CD4-positive, alpha-beta T cell treated with Interleukin-21 for 1 hour (primary cell): ENCODE results near the gene MEDAG.
A peak's percentile ranks its signal among the peaks of the same experiment; 100 is the strongest.

Experiments
- DNase-seq: peaks from one replicate; pipeline ENCODE4 v3.0.0-alpha.2; 2020

MEDAG gene

GRCh38 chr13:30905932-30906383, at the start of gene MEDAG:
Gene MEDAG (plus strand): TSS chr13:30906271. CDS start chr13:30906516, 245 bp downstream.
- DNase-seq, result no peak

- DNase-seq, result no peak
Measured at GRCh38 chr13:30857018-30857417, 49.1 kb upstream of the MEDAG start.

DNA sequence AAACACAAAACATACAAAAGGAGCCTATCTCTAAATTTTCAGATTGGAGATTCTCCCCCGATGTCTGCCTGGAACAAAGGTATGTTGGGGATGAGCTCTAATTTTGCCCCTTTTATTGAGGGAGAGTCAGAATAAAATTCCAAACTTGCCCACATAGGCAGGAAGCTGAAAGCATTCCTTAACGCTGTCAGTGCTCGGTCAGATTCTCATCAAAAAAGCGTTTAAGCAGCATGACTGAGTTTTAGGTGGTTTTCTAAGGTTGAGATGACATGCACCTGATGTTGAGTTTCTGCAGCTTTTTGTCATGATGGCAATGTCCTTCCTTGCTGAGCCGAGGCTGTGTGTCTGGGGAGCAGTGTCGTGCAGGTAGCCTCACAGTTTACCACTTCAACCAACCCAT, 48.4 kb upstream of the MEDAG start:
- DNase-seq, result no peak

GRCh38 chr13:30859326-30859725, 46.7 kb upstream of the MEDAG start:
- DNase-seq, result no peak

DNA sequence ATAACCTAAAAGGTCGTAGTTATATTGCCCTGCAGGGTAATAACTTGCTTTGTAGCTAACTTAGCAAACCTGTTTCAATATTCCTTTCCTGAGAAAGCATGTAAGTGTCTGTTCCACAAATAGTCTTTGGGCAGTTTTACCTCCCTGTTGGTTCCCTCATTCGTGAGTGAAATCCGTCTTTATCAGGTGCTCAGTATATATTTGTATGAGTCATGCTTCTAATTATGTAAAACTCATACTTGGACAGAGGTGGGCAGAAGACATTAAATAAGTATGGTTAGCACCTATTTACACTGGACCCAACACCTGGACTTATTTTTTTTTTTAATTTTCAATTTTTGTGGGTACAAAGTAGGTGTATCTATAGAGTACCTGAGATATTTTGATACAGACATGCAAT, 44.9 kb upstream of the MEDAG start:
- no peak for DNase-seq

- DNase-seq, result no peak
Measured at GRCh38 chr13:30861836-30862467, 44.1 kb upstream of the MEDAG start.

DNA sequence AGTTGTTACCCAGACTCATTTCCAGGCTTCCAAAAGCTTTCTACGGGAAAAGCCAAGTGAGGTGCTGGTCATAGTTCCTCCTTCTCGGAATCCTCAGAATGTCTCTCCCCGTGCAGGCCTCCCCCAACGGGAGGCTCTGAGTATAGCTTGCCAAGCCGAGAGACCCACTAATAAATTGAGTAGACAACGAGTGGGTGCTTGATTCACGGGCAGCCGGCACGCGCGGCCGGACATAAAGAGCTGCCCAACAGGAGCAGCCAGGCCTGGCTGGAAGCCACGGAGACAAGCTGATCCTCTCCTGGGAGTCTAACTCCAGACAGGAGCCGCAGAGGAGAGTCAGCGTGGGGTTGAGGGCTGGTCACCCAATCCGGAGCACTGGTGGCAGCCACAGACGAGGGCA, 43.4 kb upstream of the MEDAG start:
- DNase-seq, result no peak

DNA sequence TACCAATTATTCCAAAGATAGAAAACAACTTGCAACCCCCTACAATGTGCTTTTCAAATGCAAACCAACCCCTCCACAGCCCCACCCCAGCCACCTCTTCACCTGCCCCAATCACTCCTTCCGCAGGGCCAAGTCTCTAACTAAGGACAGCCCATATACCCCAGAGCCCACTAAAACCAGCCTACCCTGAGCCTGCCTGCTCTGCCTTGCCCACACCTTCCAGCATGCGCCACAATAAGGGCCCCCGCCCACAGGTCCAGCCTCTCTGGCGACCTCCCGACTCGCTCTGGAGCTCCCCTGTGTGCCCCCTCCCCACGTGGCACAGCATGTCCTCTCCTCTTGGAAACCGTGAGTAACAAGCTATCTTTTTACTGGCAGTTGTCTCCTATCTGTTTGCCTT, 42.8 kb upstream of the MEDAG start:
- no peak for DNase-seq

- no peak for DNase-seq
Measured at GRCh38 chr13:30863796-30864195, 42.3 kb upstream of the MEDAG start.

- no peak for DNase-seq
Measured at GRCh38 chr13:30864433-30865122, 41.5 kb upstream of the MEDAG start.

GRCh38 chr13:30865123-30866049, 40.7 kb upstream of the MEDAG start:
- DNase-seq, result peak; percentile 41

DNA sequence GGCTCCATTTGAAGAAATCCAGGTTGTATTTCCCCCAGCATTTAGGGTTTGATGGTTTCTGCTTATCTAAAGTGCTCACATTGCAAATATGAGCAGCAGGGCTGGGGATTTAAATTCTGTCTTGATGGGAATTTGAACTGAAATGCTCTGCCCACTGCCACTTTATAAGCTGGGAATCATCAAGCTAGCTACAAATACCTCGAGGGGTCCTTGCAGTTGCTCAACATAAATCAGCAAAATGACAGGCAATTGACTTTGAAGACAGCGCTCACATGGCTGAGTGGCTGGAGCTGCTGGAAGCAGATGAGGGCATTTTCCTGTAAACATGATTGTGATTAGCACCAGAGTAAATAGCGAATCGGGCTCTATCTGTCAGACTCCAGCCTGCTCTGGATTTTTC, 39.4 kb upstream of the MEDAG start:
- DNase-seq, result no peak

DNA sequence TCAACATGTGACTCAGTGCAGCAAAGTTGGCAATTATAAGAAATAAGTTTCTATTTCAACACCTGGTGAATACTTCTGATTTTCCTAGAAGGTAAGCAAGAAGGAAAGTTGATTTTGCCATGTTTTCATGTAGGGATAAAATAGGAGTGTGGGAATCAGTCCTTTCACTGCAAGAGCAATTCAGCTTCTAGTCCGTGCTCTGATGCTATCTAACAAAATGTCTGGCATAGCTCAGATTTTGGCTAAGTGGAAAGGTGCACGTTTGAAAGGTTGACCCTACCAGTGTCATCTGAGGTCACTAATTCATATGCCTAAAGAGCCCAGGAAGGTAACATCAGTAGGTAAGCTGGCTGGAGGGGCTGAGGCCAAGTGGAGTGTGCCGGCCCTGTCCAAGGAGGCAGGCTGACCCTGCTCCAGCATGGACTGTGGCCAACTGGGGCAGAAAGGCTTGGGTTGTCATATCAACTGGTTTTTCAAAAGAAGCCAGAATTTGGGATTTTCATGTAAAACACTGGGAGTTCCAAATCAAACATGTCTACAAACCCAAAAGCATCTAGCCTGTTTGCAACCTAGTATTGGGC, 38.9 kb upstream of the MEDAG start:
- no peak for DNase-seq

GRCh38 chr13:30868799-30869470, 37.1 kb upstream of the MEDAG start:
- DNase-seq, result no peak

DNA sequence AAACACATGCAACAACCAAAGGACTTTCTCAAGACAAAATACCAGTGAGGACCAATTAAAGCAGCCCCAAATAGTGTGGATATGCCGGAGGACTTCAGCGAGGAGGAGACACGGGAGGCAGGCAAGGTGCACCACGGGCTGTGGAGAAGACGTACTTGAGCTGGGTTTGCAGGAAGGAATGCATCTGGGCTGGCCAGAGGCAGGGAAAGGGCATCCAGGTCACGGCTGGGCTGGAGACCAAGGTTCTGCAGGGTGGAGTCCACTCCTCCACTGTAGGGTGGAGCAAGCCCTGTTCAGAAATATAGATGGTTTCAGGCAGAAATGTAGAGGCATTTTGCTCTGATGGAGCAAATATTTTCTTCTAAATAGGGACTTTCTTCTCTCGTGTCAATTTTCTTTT, 36.6 kb upstream of the MEDAG start:
- no peak for DNase-seq

GRCh38 chr13:30870049-30870884, 35.8 kb upstream of the MEDAG start:
- DNase-seq, result peak; percentile 19

GRCh38 chr13:30870916-30871587, 35.0 kb upstream of the MEDAG start:
- DNase-seq, result no peak

GRCh38 chr13:30871588-30872275, 34.3 kb upstream of the MEDAG start:
- no peak for DNase-seq

GRCh38 chr13:30872276-30872594, 33.8 kb upstream of the MEDAG start:
- DNase-seq, result no peak

DNA sequence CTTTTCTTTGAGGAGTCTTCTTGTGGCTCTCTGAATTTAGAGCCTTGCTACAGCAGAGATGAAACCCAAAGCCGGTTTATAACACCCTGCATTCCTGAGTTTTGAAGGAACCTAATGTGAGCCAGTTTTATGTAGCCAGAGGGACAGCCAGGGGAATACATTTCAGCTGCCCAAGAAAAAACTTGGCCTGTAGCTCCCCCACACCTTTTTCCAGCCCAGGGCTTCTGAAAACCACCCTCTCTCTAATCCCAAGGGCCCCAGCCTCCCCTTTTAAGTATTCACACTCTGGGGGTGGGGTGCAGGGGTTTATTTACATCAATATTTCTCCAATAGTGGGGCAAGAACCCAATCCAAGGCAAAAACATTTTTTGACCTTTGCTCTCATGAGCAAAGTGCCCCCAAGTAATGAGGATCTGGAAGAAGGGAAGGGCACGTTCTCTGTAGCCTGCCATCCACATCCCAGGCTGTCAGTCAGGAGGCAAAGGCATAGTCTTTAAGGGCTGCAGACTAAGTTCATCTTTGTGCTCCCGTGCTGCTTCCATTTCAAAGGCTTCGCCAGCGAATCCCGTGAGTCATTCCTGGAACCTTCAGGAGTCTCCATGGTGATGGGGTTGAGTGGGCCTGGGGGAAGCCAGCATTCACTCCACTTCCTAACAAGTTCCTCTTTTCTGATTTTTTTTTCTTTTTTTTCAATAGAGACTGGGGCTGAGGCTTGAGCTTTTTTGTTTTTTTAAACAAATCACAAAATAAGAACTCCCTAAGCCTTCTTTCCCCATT, 33.2 kb upstream of the MEDAG start:
- no peak for DNase-seq
